T-helper 2 cell treated with Interferon-gamma antibody and Interleukin-4, amounts not matched to agents 5 μg/mL and 100 μg/mL, for 36 hours (primary cell): ENCODE data around the gene BCL2L12.
"Not testable (repeated sequence)": the region's sequence is repeated elsewhere in the genome, so short reads cannot be mapped to it uniquely, and the experiment has no call there.

Experiments
- DNase-seq: peaks from one replicate; pipeline ENCODE4 v3.0.0; 2021; ENCODE audit warnings: low spot score
- H3K27ac Mint-ChIP-seq: one replicate; pipeline ENCODE4 v1.8.0; 2021; ENCODE audit warnings: mild to moderate bottlenecking, mixed read lengths
- H3K27me3 Mint-ChIP-seq: one replicate; pipeline ENCODE4 v1.8.0; 2021; ENCODE audit warnings: low read depth, mixed read lengths
- H3K36me3 Mint-ChIP-seq: one replicate; pipeline ENCODE4 v1.8.0; 2021; ENCODE audit warnings: low read depth, mixed read lengths
- H3K4me1 Mint-ChIP-seq: one replicate; pipeline ENCODE4 v1.8.0; 2021; ENCODE audit warnings: low read depth, mixed read lengths
- H3K4me3 Mint-ChIP-seq: one replicate; pipeline ENCODE4 v1.8.0; 2022; ENCODE audit warnings: mild to moderate bottlenecking, moderate library complexity, mixed read lengths
- H3K9me3 Mint-ChIP-seq: one replicate; pipeline ENCODE4 v1.8.0; 2021; ENCODE audit warnings: mixed read lengths

BCL2L12 gene

GRCh38 chr19:49665351-49666119 is at the start of gene BCL2L12, which contains the start of gene IRF3:
Gene BCL2L12 (plus strand): TSS chr19:49665933. CDS start chr19:49666693, 760 bp downstream.
Gene IRF3 (minus strand): TSS chr19:49665857. CDS start chr19:49664838, 1,019 bp downstream.
- Mint-ChIP-seq H3K4me1 (peaks cover 29% of the 10 kb centered on the region), H3K36me3 (peaks cover 32% of the 10 kb centered on the region), H3K27me3 (no peaks in the 10 kb centered on the region), H3K4me3 (peak within 1 kb of the TSS; percentile 98), H3K27ac (peak within 1 kb of the TSS; percentile 96), H3K9me3 (no peaks in the 10 kb centered on the region)
- peak; percentile 99 for DNase-seq

GRCh38 chr19:49616532-49616931 is 49.2 kb upstream of the BCL2L12 start:
- H3K27me3 Mint-ChIP-seq: no peaks in the 10 kb centered on the region

GRCh38 chr19:49616945-49617344 is 48.8 kb upstream of the BCL2L12 start:
- peaks cover 3% of the 10 kb centered on the region for H3K4me1 Mint-ChIP-seq
- no peak for DNase-seq
- no peak overlapping the region for H3K4me3 Mint-ChIP-seq
- H3K9me3 Mint-ChIP-seq: no peaks in the 10 kb centered on the region
- no peak overlapping the region for H3K27ac Mint-ChIP-seq
- no peaks in the 10 kb centered on the region for H3K27me3 Mint-ChIP-seq
- peaks cover 55% of the 10 kb centered on the region for H3K36me3 Mint-ChIP-seq

More at GRCh38 chr19:49616532-49616931, 49.2 kb upstream of the BCL2L12 start:
- Mint-ChIP-seq H3K4me1 (peaks cover 3% of the 10 kb centered on the region), H3K4me3 (no peak overlapping the region), H3K9me3 (no peaks in the 10 kb centered on the region), H3K27ac (no peak overlapping the region), H3K36me3 (peaks cover 52% of the 10 kb centered on the region)
- DNase-seq: no peak

- not testable (repeated sequence) for H3K4me1 Mint-ChIP-seq, DNase-seq, H3K4me3 Mint-ChIP-seq, H3K27me3 Mint-ChIP-seq, H3K27ac Mint-ChIP-seq, H3K9me3 Mint-ChIP-seq
- H3K36me3 Mint-ChIP-seq: peaks cover 54% of the 10 kb centered on the region
These were observed 47.9 kb upstream of the BCL2L12 start for GRCh38 chr19:49617860-49618259.

GRCh38 chr19:49624967-49625910 is 40.5 kb upstream of the BCL2L12 start:
- Mint-ChIP-seq H3K4me1 (no peaks in the 10 kb centered on the region), H3K4me3 (no peak overlapping the region), H3K9me3 (no peaks in the 10 kb centered on the region), H3K27me3 (no peaks in the 10 kb centered on the region), H3K36me3 (peaks cover 31% of the 10 kb centered on the region), H3K27ac (no peak overlapping the region)
- DNase-seq: no peak

- Mint-ChIP-seq H3K27ac (no peak overlapping the region), H3K4me3 (no peak overlapping the region), H3K9me3 (no peaks in the 10 kb centered on the region), H3K4me1 (no peaks in the 10 kb centered on the region), H3K36me3 (peaks cover 31% of the 10 kb centered on the region), H3K27me3 (no peaks in the 10 kb centered on the region)
- DNase-seq: no peak
These were observed 39.5 kb upstream of the BCL2L12 start for GRCh38 chr19:49626226-49626625.

GRCh38 chr19:49629659-49630058 is 36.1 kb upstream of the BCL2L12 start:
- DNase-seq: no peak
- Mint-ChIP-seq H3K36me3 (peaks cover 12% of the 10 kb centered on the region), H3K9me3 (no peaks in the 10 kb centered on the region), H3K4me1 (no peaks in the 10 kb centered on the region), H3K27me3 (no peaks in the 10 kb centered on the region), H3K4me3 (no peak overlapping the region), H3K27ac (no peak overlapping the region)

- H3K4me1 Mint-ChIP-seq: no peaks in the 10 kb centered on the region
- no peak overlapping the region for H3K27ac Mint-ChIP-seq
- H3K27me3 Mint-ChIP-seq: no peaks in the 10 kb centered on the region
- no peaks in the 10 kb centered on the region for H3K9me3 Mint-ChIP-seq
- H3K36me3 Mint-ChIP-seq: peaks cover 12% of the 10 kb centered on the region
- DNase-seq: no peak
- no peak overlapping the region for H3K4me3 Mint-ChIP-seq
These were observed 34.6 kb upstream of the BCL2L12 start for GRCh38 chr19:49631014-49631588.

GRCh38 chr19:49631610-49632192 is 34.0 kb upstream of the BCL2L12 start:
- H3K27me3 Mint-ChIP-seq: no peaks in the 10 kb centered on the region
- DNase-seq: no peak
- H3K9me3 Mint-ChIP-seq: no peaks in the 10 kb centered on the region
- no peak overlapping the region for H3K4me3 Mint-ChIP-seq
- peaks cover 12% of the 10 kb centered on the region for H3K36me3 Mint-ChIP-seq
- H3K27ac Mint-ChIP-seq: no peak overlapping the region
- H3K4me1 Mint-ChIP-seq: no peaks in the 10 kb centered on the region

GRCh38 chr19:49632576-49632975 is 33.2 kb upstream of the BCL2L12 start:
- H3K9me3 Mint-ChIP-seq: no peaks in the 10 kb centered on the region
- H3K4me1 Mint-ChIP-seq: no peaks in the 10 kb centered on the region
- DNase-seq: no peak
- H3K4me3 Mint-ChIP-seq: no peak overlapping the region
- no peaks in the 10 kb centered on the region for H3K27me3 Mint-ChIP-seq
- H3K36me3 Mint-ChIP-seq: peaks cover 8% of the 10 kb centered on the region
- H3K27ac Mint-ChIP-seq: no peak overlapping the region

- not testable (repeated sequence) for H3K4me1 Mint-ChIP-seq, H3K27ac Mint-ChIP-seq, H3K9me3 Mint-ChIP-seq, H3K4me3 Mint-ChIP-seq, H3K36me3 Mint-ChIP-seq, DNase-seq, H3K27me3 Mint-ChIP-seq
These were observed 32.5 kb upstream of the BCL2L12 start for GRCh38 chr19:49633273-49633672.

GRCh38 chr19:49635530-49636232 is 30.1 kb upstream of the BCL2L12 start:
- no peaks in the 10 kb centered on the region for H3K36me3 Mint-ChIP-seq
- peaks cover 5% of the 10 kb centered on the region for H3K27me3 Mint-ChIP-seq
- no peak overlapping the region for H3K4me3 Mint-ChIP-seq
- H3K4me1 Mint-ChIP-seq: peaks cover 19% of the 10 kb centered on the region
- H3K9me3 Mint-ChIP-seq: no peaks in the 10 kb centered on the region
- no peak for DNase-seq
- no peak overlapping the region for H3K27ac Mint-ChIP-seq

- H3K27me3 Mint-ChIP-seq: peaks cover 5% of the 10 kb centered on the region
- H3K36me3 Mint-ChIP-seq: no peaks in the 10 kb centered on the region
- H3K4me1 Mint-ChIP-seq: peaks cover 23% of the 10 kb centered on the region
- no peak for DNase-seq
- H3K9me3 Mint-ChIP-seq: no peaks in the 10 kb centered on the region
- no peak overlapping the region for H3K4me3 Mint-ChIP-seq
- no peak overlapping the region for H3K27ac Mint-ChIP-seq
These were observed 29.4 kb upstream of the BCL2L12 start for GRCh38 chr19:49636233-49636932.
